Endothelial cell of umbilical vein (primary cell): ENCODE data around the gene ETFRF1. TPM values are rescaled to one million over a fixed set of nuclear protein-coding genes. Genes with fewer than 3 reads are reported as not detected.

Experiments
- BruUV-seq: library from RNA; stranded (reverse); fragments of 400-500 nt; replicated peaks from 2 replicates; lab custom pipeline; 2021; lab: Mats Ljungman, UMichigan
- CTCF ChIA-PET: fragments of 300-600, 350-600 bp; sonication (Branson Sonifier 250); formaldehyde crosslinking; loops from one replicate; lab custom pipeline; 2021; ENCODE audit warnings: antibody characterized with exemption, inconsistent platforms; lab: Charles Lee
- POLR2A ChIA-PET: fragments of 300-600, 350-600 bp; sonication (Branson Sonifier 250); formaldehyde crosslinking; loops from one replicate; lab custom pipeline; 2021; ENCODE audit warnings: antibody characterized with exemption, inconsistent platforms; lab: Charles Lee
- DNase-seq: peaks from one replicate; pipeline ENCODE4 v3.0.0-alpha.2; 2011; ENCODE audit warnings: low read depth, low spot score
- FAIRE-seq: peaks from 2 replicates; lab custom pipeline; 2011; peaks lifted over from hg19 to GRCh38; lab: Jason Lieb, UNC
- H2AFZ ChIP-seq: 2 replicates; pipeline ENCODE4 v1.6.0; 2012; ENCODE audit warnings: low read depth, low read length, control low read depth, inconsistent platforms
- H3K27ac ChIP-seq: 2 replicates; pipeline ENCODE4 v1.5.1; 2011; ENCODE audit warnings: low read depth, mild to moderate bottlenecking, control low read depth, low read length, moderate library complexity; ENCODE audit not compliant: insufficient read depth
- H3K27me3 ChIP-seq, 2 experiments: 2 replicates each; pipeline versions ENCODE4 v1.6.0 to v1.6.1; 2011; ENCODE audit warnings: low read length in 2 of 2, mixed read lengths in 1 of 2; ENCODE audit not compliant: control insufficient read depth in 2 of 2, insufficient read depth in 2 of 2
- H3K36me3 ChIP-seq, 2 experiments: 2 replicates in 1 of 2; 3 replicates in 1 of 2; pipeline ENCODE4 v1.5.1; 2011; ENCODE audit warnings: low read length in 2 of 2, mild to moderate bottlenecking in 1 of 2, moderate library complexity in 1 of 2; ENCODE audit not compliant: control insufficient read depth in 2 of 2, insufficient read depth in 2 of 2; ENCODE audit errors: extremely low read depth in 1 of 2
- H3K4me1 ChIP-seq: 3 replicates; pipeline ENCODE4 v1.5.1; 2011; ENCODE audit warnings: mild to moderate bottlenecking, low read length; ENCODE audit not compliant: control insufficient read depth, insufficient read depth; ENCODE audit errors: extremely low read depth
- H3K4me2 ChIP-seq: 2 replicates; pipeline ENCODE4 v1.6.1; 2011; ENCODE audit warnings: low read length, control low read depth, mixed read lengths; ENCODE audit not compliant: insufficient read depth
- H3K4me3 ChIP-seq, 3 experiments: fragments of 200-600 bp in 1 of 3; sonication (generic), shearing (Covaris generic) in 1 of 3; replicated peaks in 1 of 3; 2 replicates each; pipeline ENCODE4 v1.5.1; 2011 to 2016; ENCODE audit warnings: control low read depth in 3 of 3, low read length in 3 of 3, mild to moderate bottlenecking in 2 of 3, inconsistent platforms in 1 of 3, low read depth in 1 of 3, moderate library complexity in 1 of 3; ENCODE audit not compliant: insufficient read depth in 1 of 3
- H3K79me2 ChIP-seq: 2 replicates; pipeline ENCODE4 v1.6.0; 2012; ENCODE audit warnings: low read length, inconsistent platforms; ENCODE audit not compliant: control insufficient read depth, insufficient read depth
- H3K9ac ChIP-seq: replicated peaks from 2 replicates; pipeline ENCODE3; 2011; ENCODE audit warnings: low read length, control low read depth; ENCODE audit not compliant: insufficient read depth; ENCODE audit errors: extremely low read depth
- H3K9me1 ChIP-seq: replicated peaks from 3 replicates; pipeline ENCODE4 v1.6.0; 2011; ENCODE audit warnings: mild to moderate bottlenecking, low read length; ENCODE audit not compliant: control insufficient read depth, insufficient read depth; ENCODE audit errors: extremely low read depth
- H3K9me3 ChIP-seq: replicated peaks from 2 replicates; pipeline ENCODE4 v1.5.1; 2012; ENCODE audit warnings: low read length, inconsistent platforms; ENCODE audit not compliant: control insufficient read depth, insufficient read depth
- H4K20me1 ChIP-seq: replicated peaks from 2 replicates; pipeline ENCODE3; 2011; ENCODE audit warnings: mild to moderate bottlenecking, low read length; ENCODE audit not compliant: control insufficient read depth, insufficient read depth; ENCODE audit errors: extremely low read depth
- CTCF ChIP-seq, 2 donors: IDR thresholded peaks; 1 replicate in 1 of 2; 2 replicates in 1 of 2; pipeline ENCODE4 v1.5.1; 2011; ENCODE audit warnings: low read length in 2 of 2, mild to moderate bottlenecking in 2 of 2, moderate library complexity in 2 of 2, control low read depth in 1 of 2, inconsistent platforms in 1 of 2, low read depth in 1 of 2; ENCODE audit not compliant: insufficient read depth in 1 of 2; ENCODE audit errors: extremely low read depth in 1 of 2
- EZH2 ChIP-seq: IDR thresholded peaks from 2 replicates; pipeline ENCODE4 v1.6.1; 2012; ENCODE audit warnings: borderline replicate concordance, low read depth, mild to moderate bottlenecking, moderate library complexity, low read length, inconsistent platforms; ENCODE audit not compliant: severe bottlenecking
- FOS ChIP-seq: IDR thresholded peaks from 2 replicates; pipeline ENCODE4 v1.6.1; 2011; ENCODE audit warnings: mild to moderate bottlenecking, low read length, moderate library complexity, borderline replicate concordance; ENCODE audit not compliant: insufficient read depth
- GATA2 ChIP-seq: IDR thresholded peaks from 2 replicates; pipeline ENCODE4 v1.7.0; 2011; ENCODE audit warnings: low read depth, mild to moderate bottlenecking, moderate library complexity, mixed read lengths, low read length; ENCODE audit not compliant: insufficient read length, insufficient read depth
- JUN ChIP-seq: IDR thresholded peaks from 2 replicates; pipeline ENCODE4 v1.6.1; 2011; ENCODE audit warnings: borderline replicate concordance, low read depth; ENCODE audit not compliant: insufficient read length, insufficient read depth
- MYC ChIP-seq: IDR thresholded peaks from one replicate; pipeline ENCODE4 v1.6.1; 2011; ENCODE audit warnings: mild to moderate bottlenecking, low read depth, low read length
- POLR2A ChIP-seq: IDR thresholded peaks from 2 replicates; pipeline ENCODE4 v1.6.1; 2012; ENCODE audit warnings: low read depth, mild to moderate bottlenecking, control low read depth, low read length
- POLR2AphosphoS5 ChIP-seq: IDR thresholded peaks from 2 replicates; pipeline ENCODE4 v1.6.1; 2012; ENCODE audit warnings: low read depth, mild to moderate bottlenecking, control low read depth, low read length, moderate library complexity; ENCODE audit not compliant: insufficient read depth
- dilution Hi-C: fragments of 300-500 bp; cut with MboI; formaldehyde crosslinking; loops from one replicate; pipeline ENCODE4 v1.15.0; 2019; ENCODE audit warnings: low sequenced_read_pairs; ENCODE audit not compliant: extremely low pct_ligation_motif_present
- intact Hi-C: fragments of 100-400 bp; cut with micrococcal nuclease; formaldehyde crosslinking; loops from one replicate; pipeline ENCODE4 v1.10.0; 2022
- polyA plus RNA-seq, 4 experiments: library from polyadenylated mRNA; depleted of rRNA in 3 of 4; stranded (reverse) in 3 of 4; unstranded in 1 of 4; fragments of >200 nt; gene quantifications; 2 replicates each; pipeline versions ENCODE4 v1.2.1 to v1.2.3, GENCODE V29; 2011 to 2012; ENCODE audit warnings: missing spikeins in 1 of 4
- total RNA-seq: library from RNA; stranded (reverse); gene quantifications from 2 replicates; pipeline ENCODE4 v1.2.3, GENCODE V29; 2021
- TF ChIP-seq, protein P1 (sequence below): IDR thresholded peaks from 2 replicates; pipeline ENCODE4 v1.6.1; 2011; ENCODE audit not compliant: insufficient read depth, insufficient read length

Gene ETFRF1
- total and polyA plus RNA-seq, 2 donors (not counting 3 experiments of a cell fraction or from before 2014, with no cell fraction given) = 6.9 to 10.6 TPM

DNA sequence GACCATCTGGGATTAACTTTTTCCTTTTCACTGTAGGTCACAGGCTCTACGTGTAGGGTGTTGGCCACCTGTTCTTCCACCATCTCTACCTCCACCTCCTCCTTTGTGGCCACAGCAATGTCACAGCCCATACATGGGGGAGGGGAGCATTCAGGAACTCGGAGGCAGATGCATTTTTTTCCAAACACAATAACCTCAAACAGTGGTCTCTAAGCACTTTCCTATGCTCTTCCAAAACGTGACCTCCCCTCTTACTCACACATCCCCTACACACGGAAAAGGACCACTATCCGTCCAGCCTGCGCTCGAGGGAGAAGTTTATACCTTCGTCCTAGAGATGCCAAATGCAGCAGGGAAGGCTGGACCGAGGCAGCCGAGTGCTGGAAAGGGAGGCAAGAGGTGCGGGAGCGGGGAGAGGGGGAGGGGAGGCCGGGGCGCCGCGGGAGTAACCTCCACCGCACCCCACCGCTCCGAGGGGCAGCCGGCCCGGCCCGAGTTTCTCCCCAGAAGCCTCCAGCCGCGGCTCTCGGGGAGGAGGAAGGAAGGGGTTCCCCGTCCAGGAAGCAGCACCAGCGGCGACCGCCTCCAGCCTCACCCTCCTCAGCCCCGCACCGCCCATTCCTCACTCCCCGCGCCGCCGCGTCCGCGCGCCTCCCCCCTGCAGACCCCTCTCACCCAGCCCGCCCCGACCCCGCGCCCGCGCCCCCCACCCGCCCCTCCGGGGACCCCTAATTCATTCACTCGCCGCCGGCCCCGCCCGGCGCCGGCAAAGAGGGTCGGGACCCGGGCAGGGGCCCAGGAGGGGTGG is 55.1 kb downstream of the ETFRF1 start:
- intact Hi-C loops = loop anchor here (1.0 to 10.0 kb wide), 3 partner anchors 55 to 305 kb away; partner anchors contain the start of genes DNAI7, ETFRF1 and LMNTD1
- DNase-seq (peak; percentile 53), FAIRE-seq (peak; percentile 62)
- Histone ChIP-seq H3K4me3 (peak overlapping the region; percentile 78 to 94 (median 88)), H3K4me1 (peaks cover 10% of the 10 kb centered on the region), H3K36me3 (no peaks in the 10 kb centered on the region), H3K4me2 (peak overlapping the region; percentile 80), H3K27me3 (peaks cover 5 to 20% of the 10 kb centered on the region in 2 experiments), H3K9me1 (no peaks in the 10 kb centered on the region), H4K20me1 (peaks cover 4% of the 10 kb centered on the region), H3K27ac (peak overlapping the region; percentile 27), H3K9ac (peak overlapping the region; percentile 75), H2AFZ (peak overlapping the region; percentile 71), H3K79me2 (peaks cover 37% of the 10 kb centered on the region), H3K9me3 (no peaks in the 10 kb centered on the region)
- BruUV-seq = no TSS peak
- dilution Hi-C loops = no loop called here
- TF ChIP-seq CTCF (IDR thresholded peaks at IDR 0.05; ENCODE audit: extremely low read depth in 1 of 2, insufficient read depth in 1 of 2, low read depth in 1 of 2, low read length in 2 of 2) = no peak
- no peak for TF ChIP-seq POLR2AphosphoS5
- TF ChIP-seq EZH2 = no peak
- no peak for TF ChIP-seq POLR2A
- TF ChIP-seq JUN = no peak
- no peak for TF ChIP-seq MYC
- no peak for TF ChIP-seq FOS
- TF ChIP-seq, protein P1, sequence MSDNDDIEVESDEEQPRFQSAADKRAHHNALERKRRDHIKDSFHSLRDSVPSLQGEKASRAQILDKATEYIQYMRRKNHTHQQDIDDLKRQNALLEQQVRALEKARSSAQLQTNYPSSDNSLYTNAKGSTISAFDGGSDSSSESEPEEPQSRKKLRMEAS = no peak
- TF ChIP-seq GATA2 = no peak
- ChIA-PET POLR2A (interaction anchor here (0.6 to 1.0 kb wide), 8 partner anchors 12 to 750 kb away, joined by 3 to 11 read pairs (median 7); no protein-coding TSS in a partner anchor), CTCF (interaction anchor here (1.0 kb wide), 3 partner anchors 9 to 135 kb away, joined by 4 to 28 read pairs (median 4); no protein-coding TSS in a partner anchor)
